ENCODE measurements around the gene KCNC4. TPM values are rescaled to one million over a fixed set of nuclear protein-coding genes. Genes with fewer than 3 reads are reported as not detected.

The KCNC4 gene
- total RNA-seq, 1 experiment from 2014 or later: 0.24 TPM

DNA sequence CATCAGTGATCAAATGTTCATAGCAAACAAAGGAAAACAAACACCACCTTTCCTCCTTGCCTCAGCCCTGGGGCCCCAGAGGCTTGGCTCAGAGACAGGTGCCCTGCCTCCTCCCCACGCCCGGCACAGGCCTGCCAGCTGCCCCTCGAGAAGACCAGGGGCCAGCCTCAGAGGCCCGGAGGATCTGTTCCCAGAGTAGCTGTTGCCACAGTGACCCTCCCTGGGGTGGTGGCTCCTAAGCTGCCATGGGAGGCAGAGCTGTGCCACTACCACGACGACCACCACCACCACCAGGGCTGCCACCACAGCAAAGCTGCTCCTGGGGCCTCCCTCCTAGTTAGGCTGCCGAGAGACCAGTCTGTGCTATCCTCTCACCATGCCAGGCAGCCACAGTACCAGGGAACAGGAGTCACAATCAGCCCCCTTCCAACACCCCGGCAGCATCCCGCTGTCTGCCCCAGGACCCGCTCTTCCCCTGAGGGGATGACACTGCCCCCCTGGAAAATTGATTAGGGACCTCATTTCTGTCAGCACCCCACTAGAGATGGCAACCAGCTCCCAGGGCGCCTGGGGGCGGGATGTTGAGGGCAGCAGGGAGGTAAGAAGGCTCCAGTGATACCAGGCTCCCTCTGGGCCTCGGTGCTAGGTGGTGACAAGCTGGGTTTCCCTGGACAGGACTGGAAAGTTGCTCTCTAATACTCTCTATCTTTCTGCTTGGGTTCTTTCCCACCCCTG, 30.5 kb downstream of the KCNC4 start:
- no TSS peak for BruUV-seq (replicated peaks)
- TF ChIP-seq, protein P1, sequence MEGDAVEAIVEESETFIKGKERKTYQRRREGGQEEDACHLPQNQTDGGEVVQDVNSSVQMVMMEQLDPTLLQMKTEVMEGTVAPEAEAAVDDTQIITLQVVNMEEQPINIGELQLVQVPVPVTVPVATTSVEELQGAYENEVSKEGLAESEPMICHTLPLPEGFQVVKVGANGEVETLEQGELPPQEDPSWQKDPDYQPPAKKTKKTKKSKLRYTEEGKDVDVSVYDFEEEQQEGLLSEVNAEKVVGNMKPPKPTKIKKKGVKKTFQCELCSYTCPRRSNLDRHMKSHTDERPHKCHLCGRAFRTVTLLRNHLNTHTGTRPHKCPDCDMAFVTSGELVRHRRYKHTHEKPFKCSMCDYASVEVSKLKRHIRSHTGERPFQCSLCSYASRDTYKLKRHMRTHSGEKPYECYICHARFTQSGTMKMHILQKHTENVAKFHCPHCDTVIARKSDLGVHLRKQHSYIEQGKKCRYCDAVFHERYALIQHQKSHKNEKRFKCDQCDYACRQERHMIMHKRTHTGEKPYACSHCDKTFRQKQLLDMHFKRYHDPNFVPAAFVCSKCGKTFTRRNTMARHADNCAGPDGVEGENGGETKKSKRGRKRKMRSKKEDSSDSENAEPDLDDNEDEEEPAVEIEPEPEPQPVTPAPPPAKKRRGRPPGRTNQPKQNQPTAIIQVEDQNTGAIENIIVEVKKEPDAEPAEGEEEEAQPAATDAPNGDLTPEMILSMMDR (conservative IDR thresholded peaks at IDR 0.05; ENCODE audit: low read depth, low read length): no peak
- TF ChIP-seq EZH2 (IDR thresholded peaks at IDR 0.05; ENCODE audit: borderline replicate concordance, low read depth, low read length, poor library complexity, severe bottlenecking): no peak
- ChIA-PET CTCF (no interaction called here), POLR2A (ENCODE audit: low non-redundant PET) (no interaction called here)
- intact Hi-C loops (cut with micrococcal nuclease; ENCODE audit: unreplicated experiment): no loop called here
- Histone ChIP-seq H3K36me3 (ENCODE audit: insufficient read depth, low read length, poor library complexity, severe bottlenecking) (no peaks in the 10 kb centered on the region), H3K4me3 (ENCODE audit: low read depth, low read length, poor library complexity, severe bottlenecking) (no peak overlapping the region), H3K4me1 (ENCODE audit: insufficient read depth, low read length, poor library complexity, severe bottlenecking) (peaks cover 8% of the 10 kb centered on the region), H3K27ac (ENCODE audit: low read depth, low read length, poor library complexity, severe bottlenecking) (no peak overlapping the region), H3K9me3 (ENCODE audit: low read depth, low read length, poor library complexity, severe bottlenecking) (no peaks in the 10 kb centered on the region), H3K27me3 (replicated peaks; ENCODE audit: insufficient read depth, low read depth, low read length, poor library complexity) (no peaks in the 10 kb centered on the region)
- no peak for DNase-seq (ENCODE audit: low spot score)

DNA sequence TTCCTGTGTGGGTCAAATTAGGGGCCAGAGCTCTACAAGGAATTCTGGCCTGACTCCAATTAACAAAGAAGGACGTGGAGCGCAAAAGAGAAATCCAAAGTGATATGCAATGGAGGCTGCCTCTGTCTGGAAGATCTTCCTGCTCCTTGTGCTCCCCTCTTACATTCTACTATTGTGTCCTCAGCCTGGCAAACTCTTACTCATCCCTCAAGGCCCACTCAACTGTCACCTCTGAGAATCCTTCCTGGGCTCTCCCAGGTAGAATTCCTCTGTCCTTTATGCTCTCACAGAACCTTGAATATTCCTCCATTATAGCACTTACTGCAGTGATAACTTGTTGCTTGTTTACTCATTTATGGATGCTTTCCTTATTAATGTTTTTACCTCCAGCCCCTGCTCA, 31.4 kb downstream of the KCNC4 start:
- Histone ChIP-seq H3K36me3 (ENCODE audit: insufficient read depth, low read length, poor library complexity, severe bottlenecking) (no peaks in the 10 kb centered on the region), H3K4me1 (ENCODE audit: insufficient read depth, low read length, poor library complexity, severe bottlenecking) (peaks cover 8% of the 10 kb centered on the region), H3K27ac (ENCODE audit: low read depth, low read length, poor library complexity, severe bottlenecking) (no peak overlapping the region), H3K27me3 (replicated peaks; ENCODE audit: insufficient read depth, low read depth, low read length, poor library complexity) (no peaks in the 10 kb centered on the region), H3K4me3 (ENCODE audit: low read depth, low read length, poor library complexity, severe bottlenecking) (no peak overlapping the region), H3K9me3 (ENCODE audit: low read depth, low read length, poor library complexity, severe bottlenecking) (no peaks in the 10 kb centered on the region)
- no peak for DNase-seq (ENCODE audit: low spot score)
- ChIA-PET POLR2A (ENCODE audit: low non-redundant PET) (no interaction called here), CTCF (no interaction called here)
- BruUV-seq (replicated peaks): no TSS peak
- intact Hi-C loops (cut with micrococcal nuclease; ENCODE audit: unreplicated experiment): no loop called here
- TF ChIP-seq, protein P1 (conservative IDR thresholded peaks at IDR 0.05; ENCODE audit: low read depth, low read length): no peak
- TF ChIP-seq EZH2 (IDR thresholded peaks at IDR 0.05; ENCODE audit: borderline replicate concordance, low read depth, low read length, poor library complexity, severe bottlenecking): no peak

DNA sequence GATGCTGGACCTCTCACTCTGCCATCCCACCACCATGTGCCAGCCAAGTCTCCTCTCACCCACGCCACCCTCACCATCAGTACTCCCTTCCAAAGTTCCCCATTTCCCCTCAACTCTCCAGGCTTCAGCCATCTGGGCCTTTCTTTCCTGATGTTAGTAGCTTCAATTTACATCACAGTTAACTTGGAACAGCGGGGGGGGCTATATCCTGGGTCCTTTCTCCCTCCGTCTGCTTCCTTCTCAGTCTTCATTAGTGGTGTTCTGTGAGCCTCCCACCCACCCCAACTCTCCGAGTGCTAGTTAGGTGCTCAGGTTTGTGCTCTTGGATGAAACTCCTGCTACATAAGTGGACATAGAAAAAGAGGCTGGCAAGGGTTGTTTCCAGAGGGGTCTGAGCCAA, 31.9 kb downstream of the KCNC4 start:
- ChIA-PET CTCF (no interaction called here), POLR2A (ENCODE audit: low non-redundant PET) (no interaction called here)
- peaks cover 8% of the 10 kb centered on the region for H3K4me1 ChIP-seq (ENCODE audit: insufficient read depth, low read length, poor library complexity, severe bottlenecking)
- intact Hi-C loops (cut with micrococcal nuclease; ENCODE audit: unreplicated experiment): no loop called here
- no TSS peak for BruUV-seq (replicated peaks)
- TF ChIP-seq EZH2 (IDR thresholded peaks at IDR 0.05; ENCODE audit: borderline replicate concordance, low read depth, low read length, poor library complexity, severe bottlenecking): no peak
- TF ChIP-seq, protein P1 (conservative IDR thresholded peaks at IDR 0.05; ENCODE audit: low read depth, low read length): no peak
- H3K36me3 ChIP-seq (ENCODE audit: insufficient read depth, low read length, poor library complexity, severe bottlenecking): no peaks in the 10 kb centered on the region
- H3K9me3 ChIP-seq (ENCODE audit: low read depth, low read length, poor library complexity, severe bottlenecking): no peaks in the 10 kb centered on the region
- H3K27me3 ChIP-seq (replicated peaks; ENCODE audit: insufficient read depth, low read depth, low read length, poor library complexity): no peaks in the 10 kb centered on the region
- DNase-seq (ENCODE audit: low spot score): no peak
- H3K4me3 ChIP-seq (ENCODE audit: low read depth, low read length, poor library complexity, severe bottlenecking): no peak overlapping the region
- no peak overlapping the region for H3K27ac ChIP-seq (ENCODE audit: low read depth, low read length, poor library complexity, severe bottlenecking)
